Measurements from ENCODE around the gene NNMT.

- TF ChIP-seq CTCF (IDR thresholded peaks at IDR 0.05; ENCODE audit: low read length) (no peak), EZH2 (IDR thresholded peaks at IDR 0.05; ENCODE audit: borderline replicate concordance, low read length) (no peak)
Observed at GRCh38 chr11:114326151-114326550, 30.0 kb downstream of the NNMT start.
